GM18499 (cell line): ENCODE measurements around the gene DCST2.
"Not testable (repeated sequence)": the region's sequence is repeated elsewhere in the genome, so short reads cannot be mapped to it uniquely, and the experiment has no call there.

Experiments
- ATAC-seq: cut with Tn5 transposase; IDR thresholded peaks from one replicate; pipeline ENCODE4 v1.9.1; 2021; ENCODE audit warnings: moderate number of reproducible peaks; ENCODE audit not compliant: insufficient read depth, unreplicated experiment

The DCST2 gene

GRCh38 chr1:155000726-155001424, 32.7 kb downstream of the DCST2 start:
- ATAC-seq = no peak

GRCh38 chr1:155000411-155000725, 33.2 kb downstream of the DCST2 start:
- no peak for ATAC-seq

DNA sequence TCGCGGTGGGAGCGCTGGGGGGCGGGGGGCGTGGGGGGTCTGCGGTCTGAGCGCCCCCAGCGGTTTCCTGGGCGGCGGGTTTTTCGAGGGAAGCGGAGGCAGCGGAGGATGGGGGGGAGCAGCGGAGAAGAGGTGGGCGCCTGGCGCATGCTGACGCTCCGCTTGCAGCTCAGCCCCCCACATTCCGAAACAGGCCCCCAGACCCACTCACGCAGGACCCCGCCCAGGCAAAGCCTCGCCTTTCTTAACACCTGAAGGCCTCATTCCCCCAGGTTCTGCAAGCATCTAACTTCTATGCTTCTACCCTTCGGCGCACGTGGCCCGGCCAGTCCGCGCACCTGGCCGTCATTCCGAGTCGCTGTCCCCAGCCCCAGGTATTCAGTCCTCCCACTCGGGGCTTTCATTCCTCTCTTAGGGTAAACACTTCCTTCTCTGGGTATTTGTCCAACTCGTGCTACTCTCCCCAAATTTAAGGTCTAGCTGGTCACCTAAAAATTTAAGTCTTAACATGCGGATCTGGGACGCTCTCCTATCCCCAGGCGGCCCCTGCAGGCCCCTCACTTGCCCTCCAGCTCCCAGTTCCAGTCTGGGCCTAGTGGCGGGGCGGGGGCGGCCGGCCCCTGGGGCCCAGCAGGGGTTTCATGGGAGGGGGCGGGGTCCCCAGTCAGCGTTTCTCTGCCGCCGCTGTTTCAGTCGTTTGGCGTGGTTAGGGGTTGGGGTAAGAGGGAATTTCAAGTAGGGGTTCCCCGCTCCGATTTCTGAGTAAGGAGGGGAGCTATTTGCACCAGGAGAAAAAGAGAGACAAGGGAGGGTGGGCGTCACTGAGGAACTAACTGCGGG, 33.8 kb downstream of the DCST2 start:
- ATAC-seq = no peak

- no peak for ATAC-seq
Observed at GRCh38 chr1:154998818-154999570, 34.6 kb downstream of the DCST2 start.

- no peak for ATAC-seq
Observed at GRCh38 chr1:154998201-154998780, 35.3 kb downstream of the DCST2 start.

DNA sequence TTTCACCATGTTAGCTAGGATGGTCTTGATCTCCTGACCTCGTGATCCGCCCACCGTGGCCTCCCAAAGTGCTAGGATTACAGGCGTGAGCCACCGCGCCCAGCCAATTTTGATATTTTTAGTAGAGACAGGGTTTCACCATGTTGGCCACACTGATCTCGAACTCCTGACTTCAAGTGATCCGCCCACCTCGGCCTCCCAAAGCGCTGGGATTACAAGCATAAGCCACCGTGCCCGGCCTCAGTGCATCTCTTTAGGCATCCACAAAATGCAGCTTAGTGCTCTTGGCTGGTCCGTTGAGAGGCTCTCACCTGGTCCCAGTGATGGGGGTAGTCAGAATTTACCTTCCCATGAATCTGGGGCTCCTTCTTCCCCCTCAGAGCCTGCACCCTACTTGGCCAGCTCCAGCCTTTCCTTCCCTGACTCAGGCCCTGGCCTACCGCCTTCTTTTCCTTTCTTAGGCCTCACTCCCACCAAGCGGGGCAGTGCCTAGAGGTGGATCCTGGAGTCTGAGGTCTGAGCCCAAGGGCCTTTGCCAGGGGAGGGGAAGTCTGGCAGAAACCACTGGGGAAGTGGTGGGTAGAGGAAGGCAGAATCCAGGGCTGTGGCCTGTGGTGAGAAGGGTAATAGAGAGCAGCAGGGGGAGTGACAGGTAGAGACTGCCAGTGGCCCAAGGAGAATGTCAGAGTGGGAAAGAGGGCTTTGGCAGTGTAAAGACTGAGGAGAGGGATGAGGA, 36.4 kb downstream of the DCST2 start:
- ATAC-seq = no peak

DNA sequence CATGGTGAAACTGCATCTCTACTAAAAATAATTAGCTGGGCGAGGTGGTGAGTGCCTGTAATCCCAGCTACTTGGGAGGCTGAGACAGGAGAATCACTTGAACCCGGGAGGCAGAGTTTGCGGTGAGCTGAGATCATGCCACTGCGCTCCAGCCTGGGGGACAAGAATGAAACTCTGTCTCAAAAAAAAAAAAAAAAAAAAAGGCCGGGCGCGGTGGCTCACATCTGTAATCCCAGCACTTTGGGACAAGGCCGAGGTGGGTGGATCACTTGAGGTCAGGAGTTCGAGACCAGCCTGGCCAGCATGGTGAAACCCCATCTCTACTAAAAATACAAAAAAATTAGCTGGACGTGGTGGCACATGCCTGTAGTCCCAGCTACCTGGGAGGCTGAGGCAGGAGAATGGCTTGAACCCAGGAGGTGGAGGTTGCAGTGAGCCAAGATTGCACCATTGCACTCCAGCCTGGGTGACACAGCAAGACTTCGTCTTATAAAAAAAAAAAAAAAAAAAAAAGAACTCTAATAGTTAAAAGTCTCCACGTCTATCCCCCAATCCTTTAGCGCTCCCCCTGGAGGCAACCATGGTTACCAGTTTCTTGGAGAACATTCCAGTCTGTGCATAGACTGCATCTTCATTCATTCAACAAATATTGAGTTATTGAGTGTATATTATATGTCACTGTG, 38.1 kb downstream of the DCST2 start:
- not testable (repeated sequence) for ATAC-seq

- no peak for ATAC-seq
Observed at GRCh38 chr1:154994591-154994990, 39.0 kb downstream of the DCST2 start.

DNA sequence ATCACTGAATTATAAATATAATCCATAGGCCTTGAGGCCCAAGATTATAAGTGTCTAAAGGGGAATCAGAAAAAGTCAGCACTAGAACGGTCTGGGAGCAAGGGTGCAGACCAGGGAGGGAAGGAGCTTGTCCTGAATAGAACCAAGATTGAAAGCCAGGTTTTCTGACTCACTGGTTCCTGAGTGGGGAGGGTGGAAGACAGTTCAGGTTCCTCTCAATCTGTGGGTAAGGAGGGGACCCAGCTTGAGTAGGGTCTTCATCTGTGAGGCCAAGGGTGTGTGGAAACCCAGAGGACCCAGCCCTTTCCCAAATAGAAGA, 39.4 kb downstream of the DCST2 start:
- ATAC-seq = no peak

DNA sequence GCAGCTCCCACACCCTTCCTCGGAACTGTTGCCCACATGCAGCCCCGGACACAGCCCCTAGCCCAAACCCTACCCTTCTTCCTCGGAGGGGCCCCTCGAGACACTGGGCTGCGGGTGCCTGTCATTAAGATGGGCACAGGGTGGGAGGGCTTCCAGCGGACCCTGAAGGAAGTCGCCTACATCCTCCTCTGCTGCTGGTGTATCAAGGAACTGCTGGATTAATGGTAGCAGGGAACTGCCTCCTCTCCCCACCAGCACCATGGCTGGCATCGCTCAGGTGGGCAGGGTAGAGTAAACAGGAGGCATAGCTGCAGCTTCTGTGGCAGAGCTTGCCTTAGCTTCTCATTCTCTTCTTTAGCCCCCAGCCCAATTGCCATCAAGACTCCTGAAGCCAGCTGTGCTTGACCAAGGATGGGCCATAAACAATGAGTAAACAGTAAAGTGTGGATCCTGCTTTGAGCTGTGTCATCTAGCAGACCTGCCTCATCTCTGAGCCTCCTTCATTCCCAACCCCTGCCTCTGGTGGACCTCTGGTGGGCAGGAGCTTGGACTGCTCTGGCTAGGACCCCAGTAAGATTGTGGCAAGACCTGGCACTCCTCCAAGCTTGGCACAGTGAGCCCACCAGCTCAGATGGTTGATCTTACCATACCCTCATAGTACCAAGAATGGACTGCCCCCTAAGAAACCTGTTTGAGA, 39.9 kb downstream of the DCST2 start, which contains the start of gene LENEP:
Gene LENEP (plus strand): TSS at position 15 of the 697 bp plus-strand sequence. CDS start 22 bp downstream, at position 37.
- no peak for ATAC-seq

- no peak for ATAC-seq
Observed at GRCh38 chr1:154992721-154993571, 40.6 kb downstream of the DCST2 start.

DNA sequence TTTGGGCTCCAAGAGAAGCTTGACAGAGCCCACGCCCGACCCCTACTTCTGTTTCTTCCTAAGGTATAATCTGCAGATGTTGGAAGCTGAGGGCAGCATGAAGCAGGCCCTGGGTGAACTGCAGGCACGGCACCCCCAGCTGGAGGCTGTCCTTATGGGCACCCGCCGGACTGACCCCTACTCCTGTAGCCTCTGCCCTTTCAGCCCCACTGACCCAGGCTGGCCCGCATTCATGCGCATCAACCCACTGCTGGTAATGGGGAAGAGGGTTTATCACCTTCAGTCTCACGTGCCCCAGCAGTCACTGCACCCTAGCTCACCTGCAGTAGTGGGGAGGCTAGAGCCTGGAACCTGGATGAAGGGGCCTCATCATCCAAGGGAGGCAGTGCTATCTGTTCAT, 43.3 kb downstream of the DCST2 start:
- ATAC-seq = no peak

- ATAC-seq = no peak
Observed at GRCh38 chr1:154989195-154989860, 44.3 kb downstream of the DCST2 start.

DNA sequence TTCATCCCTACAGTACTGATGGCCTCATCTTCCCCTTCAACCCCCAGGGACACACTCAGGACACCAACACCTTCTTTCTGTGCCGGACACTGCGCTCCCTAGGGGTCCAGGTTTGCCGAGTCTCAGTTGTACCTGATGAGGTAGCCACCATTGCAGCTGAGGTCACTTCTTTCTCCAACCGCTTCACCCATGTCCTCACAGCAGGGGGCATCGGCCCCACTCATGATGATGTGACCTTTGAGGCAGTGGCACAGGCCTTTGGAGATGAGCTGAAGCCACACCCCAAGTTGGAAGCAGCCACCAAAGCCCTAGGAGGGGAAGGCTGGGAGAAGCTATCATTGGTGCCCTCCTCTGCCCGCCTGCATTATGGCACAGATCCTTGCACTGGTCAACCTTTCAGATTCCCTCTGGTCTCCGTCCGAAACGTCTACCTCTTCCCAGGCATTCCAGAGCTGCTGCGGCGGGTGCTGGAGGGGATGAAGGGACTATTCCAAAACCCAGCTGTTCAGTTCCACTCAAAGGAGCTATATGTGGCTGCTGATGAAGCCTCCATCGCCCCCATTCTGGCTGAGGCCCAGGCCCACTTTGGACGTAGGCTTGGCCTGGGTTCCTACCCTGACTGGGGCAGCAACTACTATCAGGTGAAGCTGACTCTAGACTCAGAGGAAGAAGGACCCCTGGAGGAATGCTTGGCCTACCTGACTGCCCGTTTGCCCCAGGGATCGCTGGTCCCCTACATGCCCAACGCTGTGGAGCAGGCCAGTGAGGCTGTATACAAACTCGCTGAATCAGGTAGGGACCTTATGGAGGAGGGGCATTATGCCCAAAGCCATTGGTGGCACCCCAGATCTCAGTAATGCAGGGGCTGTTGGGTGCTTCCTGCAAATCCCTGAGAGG, 45.3 kb downstream of the DCST2 start:
- ATAC-seq = no peak

DNA sequence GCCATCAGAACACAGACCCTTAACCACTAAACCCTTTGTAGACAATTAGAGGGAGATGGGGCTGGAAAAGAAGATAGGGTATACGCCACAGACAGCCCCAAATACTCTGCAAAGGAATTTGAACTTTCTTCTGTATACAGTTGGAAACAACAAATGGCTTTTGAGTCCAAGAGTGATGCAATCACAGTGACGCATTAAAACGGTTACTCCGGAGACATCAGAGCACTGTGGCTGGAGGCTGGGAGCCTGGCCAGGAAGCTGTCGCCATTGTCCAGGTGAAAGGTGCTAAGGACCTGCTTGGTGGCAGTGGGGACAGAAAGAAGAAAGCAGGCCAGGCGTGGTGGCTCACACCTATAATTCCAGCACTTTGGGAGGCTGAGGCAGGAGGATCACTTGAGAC, 46.3 kb downstream of the DCST2 start:
- ATAC-seq = no peak

- ATAC-seq = not testable (repeated sequence)
Observed at GRCh38 chr1:154986736-154987135, 46.8 kb downstream of the DCST2 start.
